Thyroid gland (tissue), 4 donors: Measurements from ENCODE around the gene PKNOX2. TPM values are rescaled to one million over a fixed set of nuclear protein-coding genes. Genes with fewer than 3 reads are reported as not detected.

Experiments used
- DNase-seq, 2 donors: peaks; one replicate each; pipeline ENCODE4 v3.0.0-alpha.2; 2019
- H3K27ac ChIP-seq, 3 donors: fragments of 200-600 bp; sonication (generic); 1 replicate in 2 of 3; 2 replicates in 1 of 3; pipeline ENCODE4 v1.5.1; 2016 to 2019; ENCODE audit warnings: mild to moderate bottlenecking in 1 of 3, moderate library complexity in 1 of 3
- H3K27me3 ChIP-seq: fragments of 200-600 bp; sonication (generic); one replicate; pipeline ENCODE4 v1.5.1; 2019
- H3K36me3 ChIP-seq, 2 donors: fragments of 200-600 bp; sonication (generic); one replicate each; pipeline ENCODE4 v1.5.1; 2016 to 2019
- H3K4me1 ChIP-seq, 2 donors: fragments of 200-600 bp; sonication (generic); one replicate each; pipeline ENCODE4 v1.5.1; 2017 to 2019
- H3K4me3 ChIP-seq, 3 donors: fragments of 200-600 bp; sonication (generic); replicated peaks in 1 of 3; 1 replicate in 2 of 3; 2 replicates in 1 of 3; pipeline ENCODE4 v1.5.1; 2016; ENCODE audit warnings: mild to moderate bottlenecking in 1 of 3
- H3K9me3 ChIP-seq: fragments of 200-600 bp; sonication (generic); one replicate; pipeline ENCODE4 v1.5.1; 2017
- POLR2A ChIP-seq, 2 donors: fragments of 450-650 bp; IDR thresholded peaks; one replicate each; pipeline ENCODE4 v1.6.1; 2017; ENCODE audit warnings: antibody characterized with exemption in 2 of 2, mild to moderate bottlenecking in 2 of 2, moderate library complexity in 1 of 2
- WGBS, 2 donors: methylation state at CpG; one replicate each; pipeline ENCODE4 v1.1.5; 2017; 5-methylcytosine and 5-hydroxymethylcytosine counted together
- intact Hi-C: fragments of 100-400 bp; cut with DNase I; formaldehyde crosslinking; loops from one replicate; pipeline ENCODE4 v1.15.1; 2023
- total RNA-seq, 4 donors: library from RNA; depleted of rRNA; stranded (reverse); fragments of >200 nt; gene quantifications; one replicate each; pipeline ENCODE4 v1.2.3, GENCODE V29; 2016
- TF ChIP-seq, protein P1 (sequence below), 6 experiments: fragments of 200-600 bp in 3 of 6; fragments of 450-650 bp in 3 of 6; sonication (generic) in 3 of 6; IDR thresholded peaks; one replicate each; pipeline ENCODE4 v1.5.1; 2016 to 2019; ENCODE audit warnings: antibody characterized with exemption in 6 of 6, mild to moderate bottlenecking in 2 of 6, inconsistent platforms in 1 of 6, moderate library complexity in 1 of 6

PKNOX2 gene
- total RNA-seq, 4 donors from 2014 or later, result 6.3 to 28.0 (median 18.7) TPM

DNA sequence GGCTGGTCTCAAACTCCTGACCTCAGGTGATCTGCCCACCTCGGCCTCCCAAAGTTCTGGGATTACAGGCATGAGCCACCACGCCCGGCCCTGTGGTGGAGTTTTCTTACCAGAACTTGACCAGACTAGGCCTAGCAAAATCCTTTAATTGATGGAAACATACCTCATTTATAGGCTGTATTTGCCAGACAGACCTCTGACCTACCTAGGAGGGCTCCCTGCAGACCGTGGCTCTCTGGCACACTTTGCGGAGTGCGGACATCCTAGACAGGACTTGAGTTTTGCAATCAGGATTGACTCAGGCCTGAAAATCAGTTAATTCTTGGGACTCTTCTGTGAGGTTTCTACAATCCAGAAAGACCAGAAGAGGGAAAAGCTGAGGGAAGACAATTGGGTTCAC is 278.4 kb downstream of the PKNOX2 start:
- no peak for TF ChIP-seq POLR2A (IDR thresholded peaks at IDR 0.05)
- TF ChIP-seq, protein P1, sequence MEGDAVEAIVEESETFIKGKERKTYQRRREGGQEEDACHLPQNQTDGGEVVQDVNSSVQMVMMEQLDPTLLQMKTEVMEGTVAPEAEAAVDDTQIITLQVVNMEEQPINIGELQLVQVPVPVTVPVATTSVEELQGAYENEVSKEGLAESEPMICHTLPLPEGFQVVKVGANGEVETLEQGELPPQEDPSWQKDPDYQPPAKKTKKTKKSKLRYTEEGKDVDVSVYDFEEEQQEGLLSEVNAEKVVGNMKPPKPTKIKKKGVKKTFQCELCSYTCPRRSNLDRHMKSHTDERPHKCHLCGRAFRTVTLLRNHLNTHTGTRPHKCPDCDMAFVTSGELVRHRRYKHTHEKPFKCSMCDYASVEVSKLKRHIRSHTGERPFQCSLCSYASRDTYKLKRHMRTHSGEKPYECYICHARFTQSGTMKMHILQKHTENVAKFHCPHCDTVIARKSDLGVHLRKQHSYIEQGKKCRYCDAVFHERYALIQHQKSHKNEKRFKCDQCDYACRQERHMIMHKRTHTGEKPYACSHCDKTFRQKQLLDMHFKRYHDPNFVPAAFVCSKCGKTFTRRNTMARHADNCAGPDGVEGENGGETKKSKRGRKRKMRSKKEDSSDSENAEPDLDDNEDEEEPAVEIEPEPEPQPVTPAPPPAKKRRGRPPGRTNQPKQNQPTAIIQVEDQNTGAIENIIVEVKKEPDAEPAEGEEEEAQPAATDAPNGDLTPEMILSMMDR (IDR thresholded peaks at IDR 0.05), result no peak
- H3K27ac ChIP-seq, result no peak overlapping the region
- H3K4me3 ChIP-seq, result no peak overlapping the region
- no peaks in the 10 kb centered on the region for H3K9me3 ChIP-seq
- 96 to 97% methylated on average over 3 to 6 of the region's 6 CpGs for WGBS, 2 donors
- DNase-seq, result no peak
- no peaks in the 10 kb centered on the region for H3K27me3 ChIP-seq
- no peaks in the 10 kb centered on the region for H3K4me1 ChIP-seq
- H3K36me3 ChIP-seq, result no peaks in the 10 kb centered on the region
- intact Hi-C loops, result no loop called here

DNA sequence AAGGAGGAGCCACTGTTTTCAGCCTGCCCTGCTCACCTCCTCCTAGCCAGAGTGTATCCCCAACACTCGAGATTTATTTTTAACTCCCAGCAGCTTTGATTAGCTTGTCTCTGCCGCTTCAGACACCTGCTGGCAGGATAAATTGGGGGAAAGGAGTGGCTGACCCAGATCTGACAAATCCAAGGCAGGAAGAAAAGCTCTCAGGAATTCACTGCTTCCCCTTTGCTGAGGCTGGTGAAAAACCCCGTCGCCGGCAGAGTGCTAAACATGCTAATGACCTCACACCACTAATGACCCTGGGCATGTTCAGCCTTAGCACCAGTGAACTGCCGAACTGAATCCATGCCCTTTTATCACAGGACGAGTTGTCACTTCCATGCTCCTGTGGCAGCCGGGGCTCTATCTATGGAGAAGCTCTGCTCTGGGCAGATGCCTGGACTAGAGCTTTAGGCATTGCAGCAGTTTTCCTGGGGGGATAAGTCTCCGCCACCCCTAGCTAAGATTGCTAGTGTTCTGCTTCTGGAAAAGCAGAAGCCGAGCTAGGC is 279.3 kb downstream of the PKNOX2 start:
- Histone ChIP-seq H3K27me3 (no peaks in the 10 kb centered on the region), H3K27ac (no peak overlapping the region), H3K4me1 (no peaks in the 10 kb centered on the region), H3K4me3 (no peak overlapping the region), H3K36me3 (no peaks in the 10 kb centered on the region), H3K9me3 (no peaks in the 10 kb centered on the region)
- intact Hi-C loops, result no loop called here
- no peak for DNase-seq
- 48 to 55% methylated on average over 10 of the region's 10 CpGs for WGBS, 2 donors
- TF ChIP-seq, protein P1 (IDR thresholded peaks at IDR 0.05), result no peak
- TF ChIP-seq POLR2A (IDR thresholded peaks at IDR 0.05), result no peak

DNA sequence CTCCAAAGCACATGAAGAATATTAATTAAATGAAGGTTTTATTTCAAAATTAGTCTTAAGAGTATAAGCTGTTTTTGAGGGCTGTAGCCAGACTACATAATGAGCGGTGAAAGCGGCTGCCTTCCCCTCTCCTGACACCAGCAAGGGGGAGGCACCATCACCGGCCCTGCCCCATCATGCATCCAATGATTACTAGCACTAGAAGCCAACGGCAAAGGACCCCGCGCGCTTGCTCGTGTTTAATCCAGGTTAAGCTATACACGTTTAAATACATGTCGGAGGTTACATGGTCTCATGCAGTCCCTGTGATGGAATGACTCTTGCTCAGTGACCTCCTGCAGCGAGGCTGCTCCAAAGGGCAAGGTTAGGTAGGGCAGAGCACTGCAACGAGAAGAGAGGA is 281.2 kb downstream of the PKNOX2 start:
- no peak overlapping the region for H3K4me3 ChIP-seq
- H3K9me3 ChIP-seq, result no peaks in the 10 kb centered on the region
- intact Hi-C loops, result no loop called here
- H3K27me3 ChIP-seq, result no peaks in the 10 kb centered on the region
- WGBS, 2 donors, result 88 to 90% methylated on average over 12 of the region's 12 CpGs
- no peak overlapping the region for H3K27ac ChIP-seq
- TF ChIP-seq, protein P1 (IDR thresholded peaks at IDR 0.05), result no peak
- TF ChIP-seq POLR2A (IDR thresholded peaks at IDR 0.05), result no peak
- H3K4me1 ChIP-seq, result no peaks in the 10 kb centered on the region
- no peaks in the 10 kb centered on the region for H3K36me3 ChIP-seq
- no peak for DNase-seq

DNA sequence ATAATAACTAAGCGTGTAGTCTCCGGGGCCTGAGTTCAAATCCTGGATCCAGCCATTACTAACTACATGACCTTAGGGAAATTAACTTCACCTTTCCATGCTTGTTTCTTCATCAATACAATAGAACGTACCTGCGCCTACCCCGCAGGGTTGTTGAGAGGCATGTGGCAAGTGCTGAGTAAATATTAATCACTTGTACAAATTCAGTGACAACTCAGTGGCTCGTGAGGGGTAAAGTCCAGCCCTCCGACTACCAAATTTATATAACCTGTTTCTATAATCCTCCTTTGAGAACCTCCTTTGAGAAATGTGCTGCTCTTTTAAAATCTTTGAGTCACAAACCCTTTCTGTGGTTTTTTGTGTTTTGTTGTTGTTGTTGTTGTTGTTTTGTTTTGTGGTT is 281.7 kb downstream of the PKNOX2 start:
- no peaks in the 10 kb centered on the region for H3K9me3 ChIP-seq
- no peak overlapping the region for H3K4me3 ChIP-seq
- DNase-seq, result no peak
- H3K27ac ChIP-seq, result no peak overlapping the region
- no peaks in the 10 kb centered on the region for H3K27me3 ChIP-seq
- H3K36me3 ChIP-seq, result no peaks in the 10 kb centered on the region
- no peaks in the 10 kb centered on the region for H3K4me1 ChIP-seq
- intact Hi-C loops, result no loop called here
- WGBS, 2 donors, result 87 to 93% methylated on average over 7 of the region's 7 CpGs
- TF ChIP-seq, protein P1 (IDR thresholded peaks at IDR 0.05), result no peak
- no peak for TF ChIP-seq POLR2A (IDR thresholded peaks at IDR 0.05)

DNA sequence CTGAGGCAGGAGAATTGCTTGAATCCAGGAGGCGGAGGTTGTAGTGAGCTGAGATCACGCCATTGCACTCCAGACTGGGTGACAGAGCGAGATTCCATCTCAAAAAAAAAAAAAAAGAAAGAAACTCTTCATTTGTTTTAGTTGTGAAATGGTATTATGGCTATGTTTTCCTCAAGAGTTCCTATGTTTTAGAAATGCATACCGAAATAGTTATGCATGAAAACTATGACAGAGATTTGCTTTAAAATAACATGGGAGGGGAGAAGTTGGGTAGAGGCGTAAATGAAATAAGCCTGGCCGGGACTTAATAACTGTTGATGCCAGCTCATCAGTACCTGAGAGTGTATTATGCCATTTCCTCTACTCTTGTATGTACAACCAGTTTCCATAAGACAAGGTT is 283.2 kb downstream of the PKNOX2 start:
- no peak for DNase-seq
- no peaks in the 10 kb centered on the region for H3K27me3 ChIP-seq
- H3K4me1 ChIP-seq, result peaks cover 0 to 3% of the 10 kb centered on the region in 2 donors
- WGBS, 2 donors, result 78 to 85% methylated on average over 6 of the region's 6 CpGs
- H3K27ac ChIP-seq, result no peak overlapping the region
- no peak overlapping the region for H3K4me3 ChIP-seq
- H3K36me3 ChIP-seq, result no peaks in the 10 kb centered on the region
- intact Hi-C loops, result no loop called here
- H3K9me3 ChIP-seq, result no peaks in the 10 kb centered on the region
- TF ChIP-seq, protein P1 (IDR thresholded peaks at IDR 0.05), result no peak
- no peak for TF ChIP-seq POLR2A (IDR thresholded peaks at IDR 0.05)
